Measurements from ENCODE around the gene TFRC.
"Not testable (repeated sequence)": the region's sequence is repeated elsewhere in the genome, so short reads cannot be mapped to it uniquely, and the experiment has no call there.

TFRC gene

GRCh38 chr3:196093317-196094111 lies 11.6 kb upstream of the TFRC start:
- Histone ChIP-seq H3K9me3 (no peaks in the 10 kb centered on the region), H3K27ac (no peak overlapping the region), H3K4me1 (peaks cover 0 to 14% (median 9%) of the 10 kb centered on the region in 4 donors), H3K27me3 (no peaks in the 10 kb centered on the region), H3K36me3 (no peaks in the 10 kb centered on the region), H3K4me3 (no peak overlapping the region)
- no peak for TF ChIP-seq CTCF (IDR thresholded peaks at IDR 0.05)
- intact Hi-C loops (cut with DNase I; ENCODE audit: low total_unique reads): no loop called here
- peak in 1 of 2 donors; percentile 27 for DNase-seq

DNA sequence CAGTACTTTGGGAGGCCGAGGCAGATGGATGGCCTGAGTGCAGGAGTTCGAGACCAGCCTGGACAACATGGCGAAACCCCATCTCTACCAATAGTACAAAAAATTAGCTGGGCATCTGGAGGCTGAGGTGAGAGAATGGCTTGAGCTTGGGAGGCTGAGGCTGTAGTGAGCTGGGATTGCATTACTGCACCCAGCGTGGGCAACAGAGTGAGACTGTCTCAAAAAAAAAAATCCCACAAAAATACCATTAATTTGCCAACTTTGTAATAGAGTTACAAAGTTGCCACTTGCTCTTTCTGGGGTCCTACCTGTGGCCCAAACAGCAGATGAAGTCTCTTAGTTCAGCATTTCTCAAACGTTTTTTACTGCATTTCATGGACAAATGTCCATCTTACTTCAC lies 6.0 kb upstream of the TFRC start:
- no peaks in the 10 kb centered on the region for H3K9me3 ChIP-seq
- no peak overlapping the region for H3K4me3 ChIP-seq
- no peaks in the 10 kb centered on the region for H3K4me1 ChIP-seq
- no peak for TF ChIP-seq CTCF (IDR thresholded peaks at IDR 0.05)
- no peaks in the 10 kb centered on the region for H3K27me3 ChIP-seq
- no peak for DNase-seq
- H3K36me3 ChIP-seq: no peaks in the 10 kb centered on the region
- H3K27ac ChIP-seq: no peak overlapping the region
- intact Hi-C loops (cut with DNase I; ENCODE audit: low total_unique reads): no loop called here

GRCh38 chr3:196082619-196082971 lies 705 bp upstream of the TFRC start:
- no peaks in the 10 kb centered on the region for H3K27me3 ChIP-seq
- no peak for TF ChIP-seq CTCF (IDR thresholded peaks at IDR 0.05)
- intact Hi-C loops (cut with DNase I; ENCODE audit: low total_unique reads): no loop called here
- no peak for DNase-seq
- H3K9me3 ChIP-seq: no peaks in the 10 kb centered on the region
- peak overlapping the region in 1 of 2 donors; percentile 85 for H3K27ac ChIP-seq
- peaks cover 0 to 19% (median 8%) of the 10 kb centered on the region in 4 donors for H3K4me1 ChIP-seq
- H3K36me3 ChIP-seq: no peaks in the 10 kb centered on the region
- peak overlapping the region; percentile 72 to 87 for H3K4me3 ChIP-seq

- Histone ChIP-seq H3K4me1 (peaks cover 0 to 19% (median 8%) of the 10 kb centered on the region in 4 donors), H3K9me3 (no peaks in the 10 kb centered on the region), H3K36me3 (peaks cover 0 to 2% (median 0%) of the 10 kb centered on the region in 3 donors), H3K27me3 (no peaks in the 10 kb centered on the region), H3K27ac (peak overlapping the region; percentile 85 to 91), H3K4me3 (peak overlapping the region; percentile 72 to 87)
- peak; percentile 51 to 71 for DNase-seq
- no peak for TF ChIP-seq CTCF (IDR thresholded peaks at IDR 0.05)
- intact Hi-C loops (cut with DNase I; ENCODE audit: low total_unique reads): no loop called here
Measured at GRCh38 chr3:196081002-196081833, 672 bp downstream of the TFRC start.

DNA sequence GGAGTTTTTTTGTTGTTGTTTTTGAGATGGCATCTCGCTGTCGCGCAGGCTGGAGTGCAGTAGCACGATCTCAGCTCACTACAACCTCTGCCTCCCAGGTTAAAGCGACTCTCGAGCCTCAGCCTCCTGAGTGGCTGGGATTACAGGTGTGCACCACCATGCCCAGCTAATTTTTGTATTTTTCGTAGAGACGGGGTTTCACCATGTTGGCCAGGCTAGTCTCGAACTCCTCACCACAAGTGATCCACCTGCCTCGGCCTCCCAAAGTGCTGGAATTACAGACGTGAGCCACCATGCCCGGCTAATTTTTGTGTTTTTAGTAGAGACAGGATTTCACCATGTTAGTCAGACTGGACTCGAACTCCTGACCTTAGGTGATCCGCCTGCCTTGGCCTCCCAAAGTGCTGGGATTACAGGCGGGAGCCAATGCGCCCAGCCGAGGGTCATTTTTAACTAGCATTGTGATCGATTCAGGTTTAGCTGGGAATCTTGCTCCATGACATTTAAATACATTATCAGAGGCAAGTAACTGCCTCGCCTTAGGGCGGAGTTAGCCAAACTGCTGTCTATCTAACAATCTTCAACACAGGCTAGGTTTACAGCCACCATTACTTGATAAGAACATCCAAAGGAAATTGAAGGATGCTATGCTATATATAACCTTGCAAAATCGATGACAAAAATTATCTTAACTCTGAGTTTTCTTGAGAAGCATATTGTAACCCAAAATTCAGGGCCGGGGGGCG lies 1.6 kb downstream of the TFRC start:
- Histone ChIP-seq H3K4me3 (peak overlapping the region; percentile 72 to 87), H3K36me3 (peaks cover 0 to 11% (median 4%) of the 10 kb centered on the region in 3 donors), H3K4me1 (peaks cover 0 to 19% (median 8%) of the 10 kb centered on the region in 4 donors)
- DNase-seq; H3K27me3 ChIP-seq; H3K27ac ChIP-seq; H3K9me3 ChIP-seq; intact Hi-C loops (cut with DNase I; ENCODE audit: low total_unique reads): not testable (repeated sequence)
